HL-60 (cell line): ENCODE results near the gene NPHP4.

Experiments used
- CTCF ChIP-seq: IDR thresholded peaks from one replicate; pipeline ENCODE4 v1.5.1; 2011; ENCODE audit warnings: low read length, control low read depth, inconsistent platforms; ENCODE audit not compliant: insufficient read depth
- GABPA ChIP-seq: IDR thresholded peaks from 2 replicates; pipeline ENCODE4 v1.6.1; 2012; ENCODE audit warnings: low read depth
- POLR2AphosphoS5 ChIP-seq: IDR thresholded peaks from 2 replicates; pipeline ENCODE4 v1.6.1; 2012; ENCODE audit warnings: low read depth
- REST ChIP-seq: IDR thresholded peaks from 2 replicates; pipeline ENCODE4 v1.6.1; 2012; ENCODE audit warnings: low read depth; ENCODE audit not compliant: insufficient replicate concordance

- TF ChIP-seq GABPA, result no peak
- no peak for TF ChIP-seq CTCF
- TF ChIP-seq REST, result no peak
- TF ChIP-seq POLR2AphosphoS5, result no peak
Measured at GRCh38 chr1:5820026-5820421, 172.2 kb downstream of the NPHP4 start.
